H1 (cell line): ENCODE measurements around the gene RTEL1. TPM values are rescaled to one million over a fixed set of nuclear protein-coding genes. Genes with fewer than 3 reads are reported as not detected.
"Not testable (repeated sequence)": the region's sequence is repeated elsewhere in the genome, so short reads cannot be mapped to it uniquely, and the experiment has no call there.

Experiments used
- CTCF ChIA-PET: fragments of 300-600 bp; sonication (Branson Sonifier 250); formaldehyde crosslinking; loops from one replicate; lab custom pipeline; 2021; ENCODE audit not compliant: partially characterized antibody; lab: Charles Lee
- POLR2A ChIA-PET: fragments of 300-600 bp; sonication (Branson Sonifier 250); formaldehyde crosslinking; loops from one replicate; lab custom pipeline; 2021; ENCODE audit warnings: inconsistent platforms; ENCODE audit not compliant: partially characterized antibody; lab: Charles Lee
- DNase-seq, 2 experiments: peaks; one replicate each; pipeline versions ENCODE4 v3.0.0 to v3.0.0-alpha.2; 2010 to 2022; ENCODE audit warnings: low spot score in 2 of 2, low read depth in 1 of 2, mixed read lengths in 1 of 2
- FAIRE-seq: peaks from 2 replicates; lab custom pipeline; 2011; peaks lifted over from hg19 to GRCh38; lab: Jason Lieb, UNC
- H2AFZ ChIP-seq: 2 replicates; pipeline ENCODE4 v1.8.1; 2012; ENCODE audit warnings: low read length, inconsistent platforms
- H2AK5ac ChIP-seq: 2 replicates; pipeline ENCODE4 v1.6.1; 2013; ENCODE audit warnings: low read depth, low read length
- H2BK120ac ChIP-seq: replicated peaks from 2 replicates; pipeline ENCODE3; 2013; ENCODE audit warnings: low read depth, low read length, inconsistent platforms
- H2BK12ac ChIP-seq: 2 replicates; pipeline ENCODE4 v1.6.1; 2013; ENCODE audit warnings: low read depth, low read length
- H2BK15ac ChIP-seq: 2 replicates; pipeline ENCODE4 v1.6.1; 2013; ENCODE audit warnings: low read length
- H2BK20ac ChIP-seq: 2 replicates; pipeline ENCODE4 v1.6.1; 2013; ENCODE audit warnings: low read length
- H2BK5ac ChIP-seq: 2 replicates; pipeline ENCODE4 v1.6.1; 2013; ENCODE audit warnings: low read depth, low read length
- H3K14ac ChIP-seq: 2 replicates; pipeline ENCODE4 v1.6.1; 2013; ENCODE audit warnings: inconsistent platforms; ENCODE audit not compliant: insufficient read length
- H3K18ac ChIP-seq: 2 replicates; pipeline ENCODE4 v1.6.1; 2013; ENCODE audit warnings: low read length; ENCODE audit errors: extremely low read depth
- H3K23ac ChIP-seq: 2 replicates; pipeline ENCODE4 v1.6.1; 2013; ENCODE audit warnings: inconsistent platforms; ENCODE audit not compliant: insufficient read length
- H3K23me2 ChIP-seq: 2 replicates; pipeline ENCODE4 v1.6.1; 2013; ENCODE audit warnings: low read depth, low read length
- H3K27ac ChIP-seq: 2 replicates; pipeline ENCODE4 v1.6.1; 2011; ENCODE audit warnings: low read depth, low read length, inconsistent platforms
- H3K27me3 ChIP-seq, 4 experiments: replicated peaks in 1 of 4; 1 replicate in 1 of 4; 2 replicates in 3 of 4; pipeline versions ENCODE4 v1.6.1 to v1.8.1; 2011 to 2013; ENCODE audit warnings: low read length in 3 of 4, mild to moderate bottlenecking in 3 of 4, inconsistent platforms in 2 of 4, mixed read lengths in 2 of 4, moderate library complexity in 1 of 4; ENCODE audit not compliant: control insufficient read depth in 3 of 4, insufficient read depth in 3 of 4; ENCODE audit errors: extremely low read depth in 1 of 4
- H3K36me3 ChIP-seq, 4 experiments: 2 replicates each; pipeline versions ENCODE4 v1.6.1 to v1.8.1; 2011 to 2013; ENCODE audit warnings: mild to moderate bottlenecking in 4 of 4, low read length in 3 of 4, moderate library complexity in 2 of 4, control low read depth in 1 of 4, inconsistent platforms in 1 of 4; ENCODE audit not compliant: insufficient read depth in 4 of 4, control insufficient read depth in 2 of 4
- H3K4ac ChIP-seq: replicated peaks from 2 replicates; pipeline ENCODE3; 2013; ENCODE audit warnings: low read length, low read depth, mixed read lengths, inconsistent platforms; ENCODE audit not compliant: insufficient read length
- H3K4me1 ChIP-seq, 4 experiments: replicated peaks in 1 of 4; 1 replicate in 1 of 4; 2 replicates in 3 of 4; pipeline versions ENCODE4 v1.6.1 to v1.8.1; 2011 to 2013; ENCODE audit warnings: low read length in 3 of 4, inconsistent platforms in 2 of 4, mixed read lengths in 1 of 4; ENCODE audit not compliant: insufficient read depth in 4 of 4, control insufficient read depth in 3 of 4
- H3K4me2 ChIP-seq, 2 experiments: 2 replicates each; pipeline versions ENCODE4 v1.6.1 to v1.8.1; 2011 to 2013; ENCODE audit warnings: low read depth in 2 of 2, low read length in 2 of 2, control low read depth in 1 of 2, inconsistent platforms in 1 of 2, mild to moderate bottlenecking in 1 of 2; ENCODE audit not compliant: insufficient read depth in 1 of 2
- H3K4me3 ChIP-seq, 4 experiments: fragments of 200-600, 300-600 bp in 1 of 4; sonication (generic), shearing (Covaris generic), sonication (Bioruptor Twin) in 1 of 4; 2 replicates each; pipeline versions ENCODE4 v1.5.1 to v1.8.1; 2011 to 2016; ENCODE audit warnings: low read length in 4 of 4, low read depth in 3 of 4, control low read depth in 2 of 4, inconsistent platforms in 2 of 4, mild to moderate bottlenecking in 2 of 4, mixed read lengths in 1 of 4, moderate library complexity in 1 of 4; ENCODE audit not compliant: insufficient read depth in 2 of 4; ENCODE audit errors: extremely low read depth in 1 of 4
- H3K56ac ChIP-seq: replicated peaks from 2 replicates; pipeline ENCODE3; 2013; ENCODE audit warnings: low read depth, mild to moderate bottlenecking, mixed read lengths, low read length, inconsistent platforms; ENCODE audit not compliant: insufficient read length
- H3K79me1 ChIP-seq: 2 replicates; pipeline ENCODE4 v1.6.1; 2013; ENCODE audit warnings: low read depth, low read length, control low read depth
- H3K79me2 ChIP-seq, 2 experiments: 2 replicates each; pipeline versions ENCODE4 v1.6.1 to v1.8.1; 2012 to 2013; ENCODE audit warnings: low read length in 2 of 2, mild to moderate bottlenecking in 2 of 2, inconsistent platforms in 1 of 2; ENCODE audit not compliant: insufficient read depth in 2 of 2, control insufficient read depth in 1 of 2
- H3K9ac ChIP-seq, 4 experiments: replicated peaks in 1 of 4; 1 replicate in 1 of 4; 2 replicates in 3 of 4; pipeline versions ENCODE4 v1.6.1 to v1.8.1; 2011 to 2013; ENCODE audit warnings: low read depth in 3 of 4, low read length in 3 of 4, control low read depth in 2 of 4, mild to moderate bottlenecking in 2 of 4, moderate library complexity in 2 of 4, inconsistent platforms in 1 of 4; ENCODE audit errors: extremely low read depth in 1 of 4
- H3K9me3 ChIP-seq, 2 experiments: 2 replicates each; pipeline versions ENCODE4 v1.6.1 to v1.8.1; 2012 to 2013; ENCODE audit warnings: mild to moderate bottlenecking in 2 of 2, moderate library complexity in 2 of 2, control low read depth in 1 of 2, inconsistent platforms in 1 of 2, low read depth in 1 of 2, low read length in 1 of 2, mixed read lengths in 1 of 2; ENCODE audit not compliant: insufficient read depth in 2 of 2
- H4K20me1 ChIP-seq, 2 experiments: replicated peaks in 1 of 2; 2 replicates each; pipeline versions ENCODE3 to v1.8.1; 2011 to 2013; ENCODE audit warnings: inconsistent platforms in 2 of 2, low read length in 2 of 2, mild to moderate bottlenecking in 1 of 2; ENCODE audit not compliant: insufficient read depth in 2 of 2, control insufficient read depth in 1 of 2
- H4K5ac ChIP-seq: 2 replicates; pipeline ENCODE4 v1.6.1; 2013; ENCODE audit warnings: low read length, low read depth, mixed read lengths, inconsistent platforms; ENCODE audit not compliant: insufficient read length
- H4K8ac ChIP-seq: 2 replicates; pipeline ENCODE4 v1.8.0; 2013; ENCODE audit warnings: mild to moderate bottlenecking, moderate library complexity, low read length, inconsistent platforms; ENCODE audit not compliant: insufficient read depth; ENCODE audit errors: extremely low read depth
- H4K91ac ChIP-seq: replicated peaks from 2 replicates; pipeline ENCODE3; 2013; ENCODE audit warnings: low read length, mixed read lengths, inconsistent platforms; ENCODE audit not compliant: insufficient read length
- ATF2 ChIP-seq: IDR thresholded peaks from 2 replicates; pipeline ENCODE4 v1.6.1; 2012; ENCODE audit warnings: low read length, inconsistent platforms
- WGBS, 2 experiments: shearing (Covaris generic) in 1 of 2; methylation state at CpG; one replicate each; pipeline versions ENCODE4 v1.1.6 to v1.1.7; 2013 to 2015; ENCODE audit warnings: low lambda C conversion rate in 2 of 2, mixed read lengths in 2 of 2, inconsistent platforms in 1 of 2, low coverage in 1 of 2, missing lambda C conversion rate in 1 of 2; ENCODE audit not compliant: insufficient replicate concordance in 2 of 2, insufficient coverage in 1 of 2, insufficient read length in 1 of 2; ENCODE audit errors: extremely low coverage in 1 of 2, missing lambda C conversion rate in 1 of 2; 5-methylcytosine and 5-hydroxymethylcytosine counted together
- polyA plus RNA-seq, 7 experiments: library from polyadenylated mRNA; depleted of rRNA in 3 of 7; stranded (reverse) in 5 of 7; unstranded in 2 of 7; fragments of >200 nt in 5 of 7; fragments of 200-250 nt in 2 of 7; gene quantifications; 1 replicate in 5 of 7; 2 replicates in 1 of 7; 4 replicates in 1 of 7; pipeline versions ENCODE4 v1.2.1 to v1.2.3, GENCODE V29; 2011 to 2013; ENCODE audit warnings: missing spikeins in 2 of 7, mixed read lengths in 2 of 7
- total RNA-seq: library from RNA; stranded (reverse); fragmentation: NEBNext Ultra II Directional; extraction: Animal tissue kit (Norgen Biotek cat#: 25700); gene quantifications from 2 replicates; pipeline ENCODE4 v1.2.1, GENCODE V29; 2021
- TF ChIP-seq, protein P1 (sequence below): IDR thresholded peaks from 2 replicates; pipeline ENCODE4 v1.6.1; 2011; ENCODE audit warnings: low read depth, mild to moderate bottlenecking, low read length; ENCODE audit not compliant: insufficient read depth

Gene RTEL1
- total and polyA plus RNA-seq, 2 of the 8 experiments (the other 6 are each of a cell fraction or from before 2014, with no cell fraction given) = 16.2 to 37.1 TPM

DNA sequence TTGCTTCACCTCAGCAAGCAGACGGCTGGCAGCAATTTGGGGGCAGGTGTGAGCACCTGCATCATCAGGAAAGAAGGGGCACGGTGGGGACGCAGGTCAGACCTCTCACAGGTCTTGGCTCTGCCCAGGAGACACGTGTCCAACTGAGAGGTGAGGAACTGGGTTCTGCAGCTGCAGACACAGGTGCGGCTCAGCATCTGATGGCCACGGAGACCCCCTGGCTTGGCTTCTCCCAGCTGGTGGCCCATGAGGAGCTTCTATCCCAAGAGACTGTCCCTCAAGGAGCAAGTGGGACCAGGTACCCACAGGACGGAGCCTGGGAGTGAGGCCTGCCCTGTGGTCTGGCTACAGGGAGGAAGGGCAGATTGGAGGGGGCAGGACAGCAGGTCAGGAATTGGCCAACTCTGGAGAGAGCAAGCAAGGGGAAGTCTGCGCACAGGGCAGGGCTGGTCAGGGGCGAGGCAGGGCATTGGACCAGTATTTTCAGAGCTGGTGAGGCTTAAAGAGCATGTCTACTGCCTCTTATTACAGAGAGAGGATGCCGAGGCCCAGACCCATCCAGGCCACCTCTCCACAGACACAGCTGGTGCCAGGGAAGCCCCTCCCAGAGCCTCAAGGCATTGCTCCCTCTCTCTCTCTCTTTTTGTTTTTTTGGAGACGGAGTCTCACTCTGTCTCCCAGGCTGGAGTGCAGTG is 9.1 kb upstream of the RTEL1 start (continued):
- no peak for TF ChIP-seq ATF2
- TF ChIP-seq, protein P1, sequence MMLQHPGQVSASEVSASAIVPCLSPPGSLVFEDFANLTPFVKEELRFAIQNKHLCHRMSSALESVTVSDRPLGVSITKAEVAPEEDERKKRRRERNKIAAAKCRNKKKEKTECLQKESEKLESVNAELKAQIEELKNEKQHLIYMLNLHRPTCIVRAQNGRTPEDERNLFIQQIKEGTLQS = no peak

DNA sequence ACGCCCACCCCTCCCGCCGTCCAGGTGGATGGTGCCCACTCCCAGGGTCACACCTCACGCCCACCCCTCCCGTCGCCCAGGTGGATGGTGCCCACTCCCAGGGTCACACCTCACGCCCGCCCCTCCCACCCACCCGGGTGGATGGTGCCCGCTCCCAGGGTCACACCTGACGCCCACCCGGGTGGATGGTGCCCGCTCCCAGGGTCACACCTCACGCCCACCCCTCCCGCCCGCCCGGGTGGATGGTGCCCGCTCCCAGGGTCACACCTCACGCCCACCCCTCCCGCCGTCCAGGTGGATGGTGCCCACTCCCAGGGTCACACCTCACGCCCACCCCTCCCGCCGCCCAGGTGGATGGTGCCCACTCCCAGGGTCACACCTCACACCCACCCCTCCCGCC is 7.6 kb upstream of the RTEL1 start:
- not testable (repeated sequence) for H2AFZ ChIP-seq, H3K14ac ChIP-seq, H2AK5ac ChIP-seq, H4K91ac ChIP-seq, H3K4me2 ChIP-seq, H3K4me3 ChIP-seq, H2BK5ac ChIP-seq, H3K9me3 ChIP-seq, H2BK120ac ChIP-seq, H3K27me3 ChIP-seq, H4K8ac ChIP-seq, H3K4ac ChIP-seq, DNase-seq, FAIRE-seq, H3K23ac ChIP-seq, H2BK20ac ChIP-seq, H2BK12ac ChIP-seq, H2BK15ac ChIP-seq, H3K79me1 ChIP-seq, H3K18ac ChIP-seq, H3K9ac ChIP-seq, H3K79me2 ChIP-seq, H3K36me3 ChIP-seq, H4K5ac ChIP-seq, H3K56ac ChIP-seq, H3K27ac ChIP-seq
- H3K23me2 ChIP-seq = peaks cover 13% of the 10 kb centered on the region
- CTCF ChIA-PET = interaction anchor here (0.7 kb wide), 1 partner anchor 9 kb away, joined by 3 read pairs; no protein-coding TSS in a partner anchor
- peaks cover 10 to 11% of the 10 kb centered on the region in 2 experiments for H4K20me1 ChIP-seq
- H3K4me1 ChIP-seq = peaks cover 0 to 15% (median 12%) of the 10 kb centered on the region in 4 experiments; a peak in 6 of 7 replicates
- POLR2A ChIA-PET = interaction anchor here (0.6 kb wide), 1 partner anchor 33 kb away, joined by 3 read pairs; no protein-coding TSS in a partner anchor
- WGBS, 2 experiments = no CpG with 5 or more reads among the region's 25 CpGs
